SK-N-SH (cell line): ENCODE data around the gene SLC27A4. TPM values are rescaled to one million over a fixed set of nuclear protein-coding genes. Genes with fewer than 3 reads are reported as not detected.

Source experiments
- CTCF ChIA-PET: fragments of 300-600, 350-600 bp; formaldehyde crosslinking; extraction: SDS; loops from one replicate; lab custom pipeline; 2021; lab: Yijun Ruan, JAX
- POLR2A ChIA-PET: fragments of 350-600 bp; sonication (Branson Sonifier 250); formaldehyde crosslinking; extraction: SDS; loops from one replicate; lab custom pipeline; 2020; ENCODE audit warnings: antibody characterized with exemption, inconsistent platforms; lab: Yijun Ruan, JAX
- DNase-seq: peaks from one replicate; pipeline ENCODE4 v3.0.0; 2012
- H2AFZ ChIP-seq: fragments of 200-600 bp; sonication (generic); 2 replicates; pipeline ENCODE4 v1.8.1; 2016; ENCODE audit warnings: antibody characterized with exemption, mild to moderate bottlenecking, low read depth
- H3F3A ChIP-seq: fragments of 200-600 bp; sonication (generic); replicated peaks from 2 replicates; pipeline ENCODE3; 2016; ENCODE audit warnings: antibody characterized with exemption, mild to moderate bottlenecking; ENCODE audit not compliant: insufficient read depth
- H3K27ac ChIP-seq, 2 experiments: fragments of 200-500 bp in 1 of 2; fragments of 200-600 bp in 1 of 2; sonication (Bioruptor generic) in 1 of 2; sonication (generic), shearing (Covaris generic) in 1 of 2; 2 replicates each; pipeline versions ENCODE4 v1.5.1 to v1.6.1; 2014 to 2016; ENCODE audit warnings: low read depth in 2 of 2, inconsistent platforms in 1 of 2, low read length in 1 of 2, mild to moderate bottlenecking in 1 of 2, mixed read lengths in 1 of 2
- H3K27me3 ChIP-seq: fragments of 200-600 bp; sonication (generic), shearing (Covaris generic); 2 replicates; pipeline ENCODE4 v1.6.1; 2016; ENCODE audit warnings: mixed run types; ENCODE audit not compliant: insufficient read depth
- H3K36me3 ChIP-seq, 2 experiments: fragments of 200-500 bp in 1 of 2; fragments of 200-600 bp in 1 of 2; sonication (Bioruptor generic) in 1 of 2; sonication (generic) in 1 of 2; replicated peaks in 1 of 2; 2 replicates each; pipeline versions ENCODE3 to v1.5.1; 2014 to 2016; ENCODE audit warnings: low read length in 1 of 2, mild to moderate bottlenecking in 1 of 2; ENCODE audit not compliant: insufficient read depth in 2 of 2, control insufficient read depth in 1 of 2
- H3K4me1 ChIP-seq, 2 experiments: fragments of 200-500 bp in 1 of 2; fragments of 200-600 bp in 1 of 2; sonication (Bioruptor generic) in 1 of 2; sonication (generic), shearing (Covaris generic) in 1 of 2; 2 replicates each; pipeline versions ENCODE4 v1.5.1 to v1.6.1; 2014 to 2016; ENCODE audit warnings: low read depth in 1 of 2, low read length in 1 of 2, mixed run types in 1 of 2; ENCODE audit not compliant: insufficient read depth in 2 of 2, control insufficient read depth in 1 of 2
- H3K4me2 ChIP-seq: fragments of 200-600 bp; sonication (generic), shearing (Covaris generic); 2 replicates; pipeline ENCODE4 v1.6.1; 2017; ENCODE audit warnings: mixed run types
- H3K4me3 ChIP-seq, 2 experiments: fragments of 200-500 bp in 1 of 2; fragments of 200-600 bp in 1 of 2; sonication (Bioruptor generic) in 1 of 2; sonication (generic), shearing (Covaris generic) in 1 of 2; 2 replicates each; pipeline versions ENCODE4 v1.5.1 to v1.8.1; 2014 to 2016; ENCODE audit warnings: low read depth in 2 of 2, inconsistent platforms in 1 of 2, low read length in 1 of 2, mild to moderate bottlenecking in 1 of 2, mixed read lengths in 1 of 2, moderate library complexity in 1 of 2
- H3K79me2 ChIP-seq: fragments of 200-600 bp; sonication (generic); 2 replicates; pipeline ENCODE4 v1.8.1; 2017; ENCODE audit warnings: mild to moderate bottlenecking; ENCODE audit not compliant: insufficient read depth
- H3K9ac ChIP-seq: fragments of 200-600 bp; sonication (generic); 2 replicates; pipeline ENCODE4 v1.6.1; 2017; ENCODE audit warnings: mixed run types
- H3K9me2 ChIP-seq: fragments of 200-600 bp; sonication (generic); 2 replicates; pipeline ENCODE4 v1.6.1; 2017; ENCODE audit warnings: mixed run types
- H3K9me3 ChIP-seq: fragments of 200-600 bp; sonication (generic); 2 replicates; pipeline ENCODE4 v1.6.1; 2017; ENCODE audit warnings: mixed run types, mild to moderate bottlenecking, moderate library complexity
- H4K20me1 ChIP-seq: fragments of 200-600 bp; sonication (generic); 2 replicates; pipeline ENCODE4 v1.6.1; 2017; ENCODE audit warnings: mild to moderate bottlenecking, mixed run types; ENCODE audit not compliant: insufficient read depth
- EZH2phosphoT487 ChIP-seq: fragments of 200-600 bp; sonication (generic); IDR thresholded peaks from 2 replicates; pipeline ENCODE4 v1.6.1; 2017; ENCODE audit warnings: low read depth, mixed run types, mild to moderate bottlenecking, antibody characterized with exemption, moderate library complexity, borderline replicate concordance
- MAX ChIP-seq: IDR thresholded peaks from 2 replicates; pipeline ENCODE4 v1.4.0; 2012; ENCODE audit warnings: low read depth
- REST ChIP-seq: IDR thresholded peaks from 2 replicates; pipeline ENCODE4 v1.6.1; 2012; ENCODE audit warnings: mild to moderate bottlenecking, low read depth, low read length, moderate library complexity
- SMC3 ChIP-seq: IDR thresholded peaks from 2 replicates; pipeline ENCODE4 v1.6.1; 2012; ENCODE audit warnings: low read depth, low read length, improper control_type of control experiment
- TAF1 ChIP-seq: IDR thresholded peaks from 2 replicates; pipeline ENCODE4 v1.6.1; 2012; ENCODE audit warnings: low read depth, mild to moderate bottlenecking, low read length, moderate library complexity, borderline replicate concordance
- TEAD4 ChIP-seq: IDR thresholded peaks from 2 replicates; pipeline ENCODE4 v1.4.0; 2012; ENCODE audit warnings: mild to moderate bottlenecking, borderline replicate concordance; ENCODE audit not compliant: insufficient read depth
- USF1 ChIP-seq: IDR thresholded peaks from 2 replicates; pipeline ENCODE4 v1.4.0; 2012; ENCODE audit warnings: low read depth, borderline replicate concordance
- USF2 ChIP-seq: fragments of 150-350 bp; IDR thresholded peaks from 2 replicates; pipeline ENCODE4 v1.6.1; 2017; ENCODE audit warnings: antibody characterized with exemption, low read length, low read depth, borderline replicate concordance
- YY1 ChIP-seq: IDR thresholded peaks from 2 replicates; pipeline ENCODE4 v1.4.0; 2012; ENCODE audit warnings: low read depth, mild to moderate bottlenecking
- WGBS: methylation state at CpG from one replicate; pipeline ENCODE4 v1.1.6; 2017; ENCODE audit warnings: low lambda C conversion rate; 5-methylcytosine and 5-hydroxymethylcytosine counted together
- polyA plus RNA-seq, 3 experiments: library from polyadenylated mRNA; depleted of rRNA; stranded (reverse); fragments of >200 nt; gene quantifications; 2 replicates each; pipeline ENCODE4 v1.2.3, GENCODE V29; 2012

SLC27A4 gene
- polyA plus RNA-seq, 1 of the 3 experiments (the other 2 are of a cell fraction): 24.1 TPM

- TF ChIP-seq TEAD4 (no peak), MAX (no peak), EZH2phosphoT487 (no peak), USF1 (no peak), REST (no peak), USF2 (no peak), YY1 (no peak), TAF1 (no peak), SMC3 (no peak)
- Histone ChIP-seq H3F3A (peaks cover 19% of the 10 kb centered on the region), H2AFZ (no peak overlapping the region), H4K20me1 (no peaks in the 10 kb centered on the region), H3K27ac (no peak overlapping the region), H3K9me3 (no peaks in the 10 kb centered on the region), H3K4me2 (no peak overlapping the region), H3K9ac (no peak overlapping the region), H3K36me3 (peaks cover 0 to 4% of the 10 kb centered on the region in 2 experiments), H3K9me2 (no peaks in the 10 kb centered on the region), H3K4me3 (no peak overlapping the region), H3K27me3 (no peaks in the 10 kb centered on the region), H3K4me1 (peaks cover 0 to 20% of the 10 kb centered on the region in 2 experiments; a peak in 2 of 4 replicates), H3K79me2 (peaks cover 39% of the 10 kb centered on the region)
- 98% methylated on average over 8 of the region's 9 CpGs for whole genome bisulfite sequencing
- ChIA-PET POLR2A (no interaction called here), CTCF (interaction anchor here (1.6 to 5.9 kb wide), 3 partner anchors 8 to 50 kb away, joined by 7 to 42 read pairs (median 35); partner anchors contain the start of gene CERCAM)
- no peak for DNase-seq
These were observed 28.8 kb downstream of the SLC27A4 start for GRCh38 chr9:128369024-128369706.
